Cardiac muscle cell (in vitro differentiated cells and primary cell): Measurements from ENCODE around the gene COPZ1. TPM values are rescaled to one million over a fixed set of nuclear protein-coding genes. Genes with fewer than 3 reads are reported as not detected.

ENCODE experiments used
- DNase-seq, 2 donors: peaks; one replicate each; pipeline versions ENCODE4 v3.0.0 to v3.0.0-alpha.2; 2010 to 2017; ENCODE audit warnings: low read depth in 1 of 2, low spot score in 1 of 2
- H3K27ac ChIP-seq: fragments of 200-600 bp; sonication (generic); 2 replicates; pipeline ENCODE4 v1.5.1; 2016
- H3K27me3 ChIP-seq: fragments of 200-600 bp; sonication (generic); 2 replicates; pipeline ENCODE4 v1.6.0; 2016; ENCODE audit warnings: control low read depth
- H3K36me3 ChIP-seq: fragments of 200-600 bp; sonication (generic); 2 replicates; pipeline ENCODE4 v1.5.1; 2016; ENCODE audit warnings: control low read depth
- H3K4me1 ChIP-seq: fragments of 200-600 bp; sonication (generic); 2 replicates; pipeline ENCODE4 v1.8.1; 2017; ENCODE audit warnings: low read depth, mild to moderate bottlenecking, mixed run types
- H3K4me3 ChIP-seq: fragments of 200-600 bp; sonication (generic); 2 replicates; pipeline ENCODE4 v1.5.1; 2016; ENCODE audit warnings: mild to moderate bottlenecking
- H3K9me3 ChIP-seq: fragments of 200-600 bp; sonication (generic); 2 replicates; pipeline ENCODE4 v1.5.1; 2017; ENCODE audit warnings: low read depth, mild to moderate bottlenecking, control low read depth
- polyA plus RNA-seq: library from polyadenylated mRNA; unstranded; fragments of >200 nt; fragmentation: Nextera tagmentation; extraction: Ambion mirVana; gene quantifications from 2 replicates; pipeline ENCODE4 v1.2.1, GENCODE V29; 2016
- total RNA-seq: library from RNA; depleted of rRNA; stranded (reverse); fragments of >200 nt; gene quantifications from 2 replicates; pipeline ENCODE4 v1.2.3, GENCODE V29; 2016
- TF ChIP-seq, protein P1 (sequence below): IDR thresholded peaks from 2 replicates; pipeline ENCODE4 v1.5.1; 2012; ENCODE audit warnings: low read depth, mild to moderate bottlenecking, low read length

COPZ1 gene
- total and polyA plus RNA-seq, 2 experiments from 2014 or later = 152 to 213 TPM

- H3K36me3 ChIP-seq = no peaks in the 10 kb centered on the region
- peak; percentile 31 to 41 for DNase-seq
- H3K27ac ChIP-seq = peak overlapping the region; percentile 80
- H3K4me3 ChIP-seq = no peak overlapping the region
- H3K4me1 ChIP-seq = peaks cover 24% of the 10 kb centered on the region
- H3K27me3 ChIP-seq = no peaks in the 10 kb centered on the region
- H3K9me3 ChIP-seq = no peaks in the 10 kb centered on the region
- TF ChIP-seq, protein P1, sequence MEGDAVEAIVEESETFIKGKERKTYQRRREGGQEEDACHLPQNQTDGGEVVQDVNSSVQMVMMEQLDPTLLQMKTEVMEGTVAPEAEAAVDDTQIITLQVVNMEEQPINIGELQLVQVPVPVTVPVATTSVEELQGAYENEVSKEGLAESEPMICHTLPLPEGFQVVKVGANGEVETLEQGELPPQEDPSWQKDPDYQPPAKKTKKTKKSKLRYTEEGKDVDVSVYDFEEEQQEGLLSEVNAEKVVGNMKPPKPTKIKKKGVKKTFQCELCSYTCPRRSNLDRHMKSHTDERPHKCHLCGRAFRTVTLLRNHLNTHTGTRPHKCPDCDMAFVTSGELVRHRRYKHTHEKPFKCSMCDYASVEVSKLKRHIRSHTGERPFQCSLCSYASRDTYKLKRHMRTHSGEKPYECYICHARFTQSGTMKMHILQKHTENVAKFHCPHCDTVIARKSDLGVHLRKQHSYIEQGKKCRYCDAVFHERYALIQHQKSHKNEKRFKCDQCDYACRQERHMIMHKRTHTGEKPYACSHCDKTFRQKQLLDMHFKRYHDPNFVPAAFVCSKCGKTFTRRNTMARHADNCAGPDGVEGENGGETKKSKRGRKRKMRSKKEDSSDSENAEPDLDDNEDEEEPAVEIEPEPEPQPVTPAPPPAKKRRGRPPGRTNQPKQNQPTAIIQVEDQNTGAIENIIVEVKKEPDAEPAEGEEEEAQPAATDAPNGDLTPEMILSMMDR = peak; percentile 89
Measured at GRCh38 chr12:54294152-54294952, 30.6 kb upstream of the COPZ1 start.

DNA sequence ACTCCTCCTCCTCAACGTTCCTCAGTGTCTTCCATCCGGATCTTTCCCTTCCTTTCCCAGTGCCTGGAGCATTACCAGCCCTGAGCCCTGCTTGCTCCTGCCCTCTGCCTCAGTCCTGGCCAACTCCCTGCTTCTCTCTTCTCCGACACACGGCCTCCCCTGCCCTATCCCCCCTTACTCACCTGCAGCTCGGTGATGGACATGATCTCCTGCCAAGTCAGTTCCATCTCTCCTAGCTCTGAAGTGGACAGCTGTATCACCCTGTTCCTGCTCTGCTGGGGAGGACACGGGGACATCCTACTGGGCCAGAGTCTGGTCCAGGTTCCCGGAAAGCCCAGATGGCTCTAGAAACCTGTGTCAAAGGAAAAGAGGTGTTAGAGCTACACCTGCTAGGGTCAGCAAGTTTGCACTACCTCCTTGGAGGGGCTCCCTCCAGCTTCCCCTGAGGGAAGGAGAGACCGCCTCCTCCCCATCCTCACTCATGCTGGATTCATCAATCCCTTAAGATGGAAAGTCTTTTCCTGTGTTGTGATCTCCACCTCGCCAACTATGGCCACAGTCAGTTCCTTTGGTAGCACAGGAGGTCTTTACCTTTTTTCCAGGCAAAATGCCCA lies 29.9 kb upstream of the COPZ1 start:
- Histone ChIP-seq H3K27ac (peak overlapping the region; percentile 80), H3K4me1 (peaks cover 24% of the 10 kb centered on the region)

DNA sequence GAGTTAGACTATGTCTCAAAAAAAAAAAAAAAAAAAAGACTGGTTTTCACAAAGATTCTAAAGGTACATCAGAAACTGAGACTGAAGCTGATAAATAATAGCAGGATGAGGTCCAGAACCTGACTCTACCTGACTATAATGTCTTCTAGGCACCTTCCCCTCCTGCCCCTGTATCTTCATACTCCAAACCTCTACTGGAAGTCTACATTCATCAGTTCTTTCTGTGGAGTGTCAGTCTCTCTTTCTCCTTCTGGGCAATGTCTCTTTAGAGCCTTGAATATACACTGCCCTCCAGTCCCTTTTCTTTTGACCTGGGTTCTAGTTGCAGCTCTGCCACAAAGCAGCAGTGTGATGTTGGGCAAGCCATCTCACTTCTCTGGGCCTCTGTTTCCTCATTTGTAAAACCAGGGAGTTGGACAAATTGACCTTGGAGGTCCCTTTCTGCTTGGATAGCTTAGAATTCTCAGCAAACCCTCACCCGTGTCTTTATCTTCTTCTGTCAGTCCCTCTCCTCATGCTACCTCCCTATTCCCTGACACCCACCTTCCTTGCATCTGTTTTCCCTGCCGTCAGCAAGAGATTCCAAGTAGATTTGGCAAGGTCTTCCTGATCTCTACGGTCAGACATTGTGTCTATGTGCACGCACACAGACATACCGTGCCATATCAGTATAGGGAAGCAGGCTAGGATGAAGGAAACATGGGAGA lies 28.4 kb upstream of the COPZ1 start:
- no peak for DNase-seq
- TF ChIP-seq, protein P1 = no peak
- peaks cover 30% of the 10 kb centered on the region for H3K4me1 ChIP-seq
- H3K4me3 ChIP-seq = no peak overlapping the region
- peak overlapping the region; percentile 80 for H3K27ac ChIP-seq
- H3K36me3 ChIP-seq = no peaks in the 10 kb centered on the region
- H3K9me3 ChIP-seq = no peaks in the 10 kb centered on the region
- no peaks in the 10 kb centered on the region for H3K27me3 ChIP-seq

More for the DNA sequence above, 29.9 kb upstream of the COPZ1 start:
- no peak overlapping the region for H3K4me3 ChIP-seq
- no peaks in the 10 kb centered on the region for H3K27me3 ChIP-seq
- no peaks in the 10 kb centered on the region for H3K9me3 ChIP-seq
- TF ChIP-seq, protein P1 = no peak
- DNase-seq = no peak
- no peaks in the 10 kb centered on the region for H3K36me3 ChIP-seq

DNA sequence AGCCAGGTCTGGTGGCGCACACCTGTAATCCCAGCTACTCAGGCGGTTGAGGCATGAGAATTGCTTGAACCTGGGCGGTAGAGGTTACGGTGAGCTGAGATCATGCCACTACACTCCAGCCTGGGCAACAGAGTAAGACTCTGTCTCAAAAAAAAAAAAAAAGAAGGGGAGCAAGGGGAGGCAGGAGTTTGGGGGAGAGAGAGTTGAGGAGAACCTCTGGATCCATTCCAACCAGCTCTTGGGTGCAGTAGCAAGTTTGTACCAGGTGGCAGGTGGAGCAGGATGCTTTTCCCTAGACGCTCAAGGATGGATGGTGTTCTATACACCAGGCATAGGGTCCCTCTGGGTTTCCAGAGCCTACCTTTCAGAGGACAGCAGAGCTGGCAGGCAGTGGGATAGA lies 26.0 kb upstream of the COPZ1 start:
- DNase-seq = no peak
- H3K27ac ChIP-seq = no peak overlapping the region
- TF ChIP-seq, protein P1 = no peak
- peaks cover 30% of the 10 kb centered on the region for H3K4me1 ChIP-seq
- H3K27me3 ChIP-seq = no peaks in the 10 kb centered on the region
- no peaks in the 10 kb centered on the region for H3K36me3 ChIP-seq
- no peaks in the 10 kb centered on the region for H3K9me3 ChIP-seq
- no peak overlapping the region for H3K4me3 ChIP-seq

DNA sequence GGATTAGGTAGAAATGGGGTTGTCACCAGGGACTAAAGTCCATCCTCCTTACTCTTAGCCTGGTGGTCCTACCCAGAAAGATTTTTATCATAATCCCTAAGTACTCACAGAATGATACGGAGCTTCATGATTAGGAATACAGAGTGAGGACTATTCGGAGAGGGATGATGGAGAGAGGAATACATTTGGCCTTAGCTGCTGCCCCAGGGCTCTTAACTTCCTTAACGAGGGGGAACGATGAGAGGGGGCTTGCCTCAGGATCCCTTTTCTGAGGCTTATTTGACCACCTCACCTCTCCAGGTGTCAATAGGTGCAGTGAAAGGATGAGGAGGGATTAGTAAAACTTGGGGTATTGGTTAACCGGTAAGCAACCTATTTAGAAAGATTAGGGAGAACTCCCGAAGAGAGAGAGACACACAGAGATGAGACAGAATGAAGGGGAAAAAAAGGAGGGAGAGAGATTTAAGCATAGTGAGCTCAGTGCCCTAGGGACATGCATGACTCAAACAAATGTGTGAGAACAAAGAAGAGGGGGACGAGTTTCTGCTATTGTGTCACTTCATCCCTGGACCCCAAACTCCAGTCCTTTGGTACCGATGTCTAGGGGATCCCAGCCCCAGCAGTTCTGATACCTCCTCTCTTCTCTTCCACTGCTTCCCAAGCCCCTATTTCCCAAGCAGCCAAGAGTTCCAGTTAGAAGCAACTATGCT lies 25.3 kb upstream of the COPZ1 start:
- Histone ChIP-seq H3K27me3 (no peaks in the 10 kb centered on the region), H3K4me3 (no peak overlapping the region), H3K36me3 (no peaks in the 10 kb centered on the region), H3K4me1 (peaks cover 30% of the 10 kb centered on the region), H3K9me3 (no peaks in the 10 kb centered on the region), H3K27ac (no peak overlapping the region)
- DNase-seq = no peak
- TF ChIP-seq, protein P1 = no peak
